AG04449 (cell line): ENCODE measurements around the gene MXD4.

Experiments
- CTCF ChIA-PET: fragments of 350-600 bp; formaldehyde crosslinking; extraction: SDS; loops from one replicate; lab custom pipeline; 2021; ENCODE audit warnings: antibody characterized with exemption; lab: Yijun Ruan, JAX
- POLR2A ChIA-PET: fragments of 400-600, 350-600 bp; formaldehyde crosslinking; extraction: SDS; loops from one replicate; lab custom pipeline; 2020; ENCODE audit warnings: antibody characterized with exemption, inconsistent platforms; lab: Yijun Ruan, JAX
- DNase-seq: peaks from one replicate; pipeline ENCODE4 v3.0.0-alpha.2; 2010; ENCODE audit warnings: low read depth, low spot score
- H3K4me3 ChIP-seq: 2 replicates; pipeline ENCODE4 v1.5.1; 2011; ENCODE audit warnings: low read depth, mild to moderate bottlenecking, control low read depth, low read length
- TF ChIP-seq, protein P1 (sequence below): IDR thresholded peaks from one replicate; pipeline ENCODE4 v1.5.1; 2011; ENCODE audit warnings: mild to moderate bottlenecking, moderate library complexity, low read length, control low read depth, inconsistent platforms; ENCODE audit not compliant: insufficient read depth; ENCODE audit errors: missing control alignments

Gene MXD4

GRCh38 chr4:2269618-2270163 is 7.8 kb upstream of the MXD4 start:
- CTCF ChIA-PET: no interaction called here
- TF ChIP-seq, protein P1, sequence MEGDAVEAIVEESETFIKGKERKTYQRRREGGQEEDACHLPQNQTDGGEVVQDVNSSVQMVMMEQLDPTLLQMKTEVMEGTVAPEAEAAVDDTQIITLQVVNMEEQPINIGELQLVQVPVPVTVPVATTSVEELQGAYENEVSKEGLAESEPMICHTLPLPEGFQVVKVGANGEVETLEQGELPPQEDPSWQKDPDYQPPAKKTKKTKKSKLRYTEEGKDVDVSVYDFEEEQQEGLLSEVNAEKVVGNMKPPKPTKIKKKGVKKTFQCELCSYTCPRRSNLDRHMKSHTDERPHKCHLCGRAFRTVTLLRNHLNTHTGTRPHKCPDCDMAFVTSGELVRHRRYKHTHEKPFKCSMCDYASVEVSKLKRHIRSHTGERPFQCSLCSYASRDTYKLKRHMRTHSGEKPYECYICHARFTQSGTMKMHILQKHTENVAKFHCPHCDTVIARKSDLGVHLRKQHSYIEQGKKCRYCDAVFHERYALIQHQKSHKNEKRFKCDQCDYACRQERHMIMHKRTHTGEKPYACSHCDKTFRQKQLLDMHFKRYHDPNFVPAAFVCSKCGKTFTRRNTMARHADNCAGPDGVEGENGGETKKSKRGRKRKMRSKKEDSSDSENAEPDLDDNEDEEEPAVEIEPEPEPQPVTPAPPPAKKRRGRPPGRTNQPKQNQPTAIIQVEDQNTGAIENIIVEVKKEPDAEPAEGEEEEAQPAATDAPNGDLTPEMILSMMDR: no peak
- POLR2A ChIA-PET: no interaction called here
- H3K4me3 ChIP-seq: no peak overlapping the region
- no peak for DNase-seq

- TF ChIP-seq, protein P1: no peak
- ChIA-PET CTCF (no interaction called here), POLR2A (no interaction called here)
- no peak overlapping the region for H3K4me3 ChIP-seq
- no peak for DNase-seq
Observed at GRCh38 chr4:2269206-2269531, 7.3 kb upstream of the MXD4 start.

GRCh38 chr4:2268357-2269205 is 6.7 kb upstream of the MXD4 start:
- CTCF ChIA-PET: no interaction called here
- DNase-seq: no peak
- H3K4me3 ChIP-seq: no peak overlapping the region
- TF ChIP-seq, protein P1: no peak
- POLR2A ChIA-PET: no interaction called here

GRCh38 chr4:2267841-2268240 is 5.9 kb upstream of the MXD4 start:
- no peak overlapping the region for H3K4me3 ChIP-seq
- ChIA-PET CTCF (no interaction called here), POLR2A (interaction anchor here (1.0 kb wide), 1 partner anchor 91 kb away, joined by 3 read pairs; no protein-coding TSS in a partner anchor)
- no peak for DNase-seq
- TF ChIP-seq, protein P1: no peak

- no peak overlapping the region for H3K4me3 ChIP-seq
- POLR2A ChIA-PET: interaction anchor here (1.0 kb wide), 1 partner anchor 91 kb away, joined by 3 read pairs; no protein-coding TSS in a partner anchor
- CTCF ChIA-PET: no interaction called here
- TF ChIP-seq, protein P1: no peak
- no peak for DNase-seq
Observed at GRCh38 chr4:2267320-2267811, 5.5 kb upstream of the MXD4 start.

DNA sequence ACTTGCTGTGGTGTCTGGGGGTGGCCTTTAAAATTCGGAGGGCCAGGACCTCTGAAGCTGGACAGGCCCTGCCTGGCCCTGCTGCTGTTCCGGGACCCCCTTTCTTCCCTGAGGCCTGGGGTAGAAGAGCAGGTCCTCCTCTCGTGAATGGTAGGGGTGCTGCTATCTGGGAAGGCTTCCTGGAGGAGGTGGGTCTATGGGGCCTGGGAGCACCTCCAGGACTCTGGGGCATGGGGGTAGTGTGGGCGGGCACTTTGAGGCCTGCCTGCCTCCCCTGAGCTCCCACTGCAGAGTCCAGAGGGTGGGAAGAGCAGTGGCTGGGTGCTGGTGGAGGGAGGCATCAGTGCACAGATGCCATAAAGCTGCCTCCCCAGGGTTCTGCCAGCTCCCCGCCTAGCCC is 4.9 kb upstream of the MXD4 start:
- H3K4me3 ChIP-seq: no peak overlapping the region
- DNase-seq: no peak
- TF ChIP-seq, protein P1: no peak
- ChIA-PET CTCF (no interaction called here), POLR2A (no interaction called here)
